ENCODE measurements around the gene INO80.

The INO80 gene

GRCh38 chr15:41043276-41043951 lies 72.7 kb downstream of the INO80 start:
- DNase-seq: no peak

GRCh38 chr15:41042851-41043250 lies 73.2 kb downstream of the INO80 start:
- no peak for DNase-seq

GRCh38 chr15:41039121-41039520 lies 77.0 kb downstream of the INO80 start:
- DNase-seq: no peak

GRCh38 chr15:41032079-41032328 lies 84.1 kb downstream of the INO80 start:
- DNase-seq: no peak

- no peak for DNase-seq
These were observed 84.6 kb downstream of the INO80 start for GRCh38 chr15:41031232-41032078.

- DNase-seq: no peak
These were observed 87.2 kb downstream of the INO80 start for GRCh38 chr15:41028853-41029252.

GRCh38 chr15:41025393-41025792 lies 90.7 kb downstream of the INO80 start:
- no peak for DNase-seq

GRCh38 chr15:41024885-41025284 lies 91.2 kb downstream of the INO80 start:
- DNase-seq: no peak

GRCh38 chr15:41024131-41024530 lies 91.9 kb downstream of the INO80 start:
- DNase-seq: no peak

GRCh38 chr15:41022487-41023090 lies 93.5 kb downstream of the INO80 start:
- no peak for DNase-seq

GRCh38 chr15:41020829-41021228 lies 95.3 kb downstream of the INO80 start:
- no peak for DNase-seq

- DNase-seq: no peak
These were observed 95.8 kb downstream of the INO80 start for GRCh38 chr15:41020311-41020710.

GRCh38 chr15:41019174-41019573 lies 96.9 kb downstream of the INO80 start:
- no peak for DNase-seq

- no peak for DNase-seq
These were observed 97.5 kb downstream of the INO80 start for GRCh38 chr15:41018534-41018933.

GRCh38 chr15:41017066-41017735 lies 98.9 kb downstream of the INO80 start:
- DNase-seq: no peak

GRCh38 chr15:41013691-41014414 lies 102.2 kb downstream of the INO80 start:
- DNase-seq: no peak

- no peak for DNase-seq
These were observed 104.8 kb downstream of the INO80 start for GRCh38 chr15:41011055-41011815.

- DNase-seq: no peak
These were observed 105.7 kb downstream of the INO80 start for GRCh38 chr15:41010345-41010744.

GRCh38 chr15:41006479-41006878 lies 109.6 kb downstream of the INO80 start:
- DNase-seq: no peak

- DNase-seq: no peak
These were observed 111.6 kb downstream of the INO80 start for GRCh38 chr15:41004490-41004889.

GRCh38 chr15:41001524-41002214 lies 114.4 kb downstream of the INO80 start:
- no peak for DNase-seq

- no peak for DNase-seq
These were observed 116.9 kb downstream of the INO80 start for GRCh38 chr15:40999190-40999589.
